Measurements from ENCODE around the gene GPR89B.
"Not testable (repeated sequence)": the region's sequence is repeated elsewhere in the genome, so short reads cannot be mapped to it uniquely, and the experiment has no call there.

GPR89B gene

DNA sequence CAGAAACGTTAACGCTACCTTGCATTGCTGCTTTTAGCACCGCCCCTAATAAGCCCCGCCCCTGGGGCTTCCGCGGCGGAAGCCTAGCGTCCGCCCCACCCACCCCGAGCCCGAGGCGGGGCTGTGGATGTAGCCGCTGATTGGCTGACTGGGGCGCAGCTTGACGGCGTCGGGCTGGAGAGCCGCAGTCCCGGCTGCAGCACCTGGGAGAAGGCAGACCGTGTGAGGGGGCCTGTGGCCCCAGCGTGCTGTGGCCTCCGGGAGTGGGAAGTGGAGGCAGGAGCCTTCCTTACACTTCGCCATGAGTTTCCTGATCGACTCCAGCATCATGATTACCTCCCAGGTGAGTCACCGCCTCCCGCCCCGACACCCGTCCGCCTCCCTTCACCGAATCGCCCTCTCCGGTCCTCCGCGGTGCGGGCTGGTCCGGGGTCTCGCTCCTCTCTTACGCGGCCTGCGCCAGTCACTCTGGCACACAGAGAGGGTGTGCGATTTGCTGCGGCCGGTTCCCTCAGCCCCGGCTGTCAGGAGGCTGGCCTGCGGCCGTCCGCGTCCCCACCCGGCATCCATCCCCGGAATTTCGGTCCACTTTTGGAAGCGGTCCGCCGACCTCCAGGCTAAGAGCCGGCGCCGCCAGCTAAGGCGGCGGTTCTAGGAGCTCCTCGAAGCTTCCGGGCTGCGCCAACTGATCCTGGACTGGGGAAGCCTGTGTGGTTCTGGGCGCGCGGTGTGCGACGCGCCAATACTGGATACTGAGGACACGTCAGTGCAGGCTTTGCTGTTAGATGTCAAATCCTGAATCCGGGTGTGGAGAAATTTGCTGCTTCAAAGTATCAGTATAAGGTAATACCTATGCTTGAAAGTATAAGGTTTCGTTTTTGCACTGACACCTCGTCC is at the start of gene GPR89B:
TSS of gene GPR89B (plus strand) at position 185 of the 897 bp plus-strand sequence. CDS start at position 302, 117 bp downstream.
- POLR2A ChIA-PET (ENCODE audit: low non-redundant PET); CTCF ChIA-PET: not testable (repeated sequence)
- peak within 1 kb of the TSS; percentile 81 for H3K27ac ChIP-seq
- DNase-seq (ENCODE audit: low spot score) = peak; percentile 82

DNA sequence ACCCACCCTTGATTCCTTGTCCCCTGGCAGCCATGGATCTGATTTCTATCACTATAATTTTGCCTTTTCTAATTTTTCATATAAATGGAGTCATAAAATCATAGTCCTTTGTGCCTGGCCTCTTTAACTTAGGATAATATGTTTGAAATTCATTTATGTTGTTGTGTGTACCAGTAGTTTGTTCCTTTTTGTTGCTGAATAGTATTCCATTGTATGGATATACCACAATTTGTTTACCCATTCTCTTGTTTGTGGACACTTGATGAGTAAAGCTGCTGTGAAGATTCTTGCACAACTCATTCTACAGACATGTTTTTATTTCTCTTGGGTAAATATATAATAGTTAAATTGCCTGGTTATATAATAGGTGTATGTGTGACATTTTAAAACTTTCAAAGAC is 48.3 kb upstream of the GPR89B start:
- TF ChIP-seq, protein P1, sequence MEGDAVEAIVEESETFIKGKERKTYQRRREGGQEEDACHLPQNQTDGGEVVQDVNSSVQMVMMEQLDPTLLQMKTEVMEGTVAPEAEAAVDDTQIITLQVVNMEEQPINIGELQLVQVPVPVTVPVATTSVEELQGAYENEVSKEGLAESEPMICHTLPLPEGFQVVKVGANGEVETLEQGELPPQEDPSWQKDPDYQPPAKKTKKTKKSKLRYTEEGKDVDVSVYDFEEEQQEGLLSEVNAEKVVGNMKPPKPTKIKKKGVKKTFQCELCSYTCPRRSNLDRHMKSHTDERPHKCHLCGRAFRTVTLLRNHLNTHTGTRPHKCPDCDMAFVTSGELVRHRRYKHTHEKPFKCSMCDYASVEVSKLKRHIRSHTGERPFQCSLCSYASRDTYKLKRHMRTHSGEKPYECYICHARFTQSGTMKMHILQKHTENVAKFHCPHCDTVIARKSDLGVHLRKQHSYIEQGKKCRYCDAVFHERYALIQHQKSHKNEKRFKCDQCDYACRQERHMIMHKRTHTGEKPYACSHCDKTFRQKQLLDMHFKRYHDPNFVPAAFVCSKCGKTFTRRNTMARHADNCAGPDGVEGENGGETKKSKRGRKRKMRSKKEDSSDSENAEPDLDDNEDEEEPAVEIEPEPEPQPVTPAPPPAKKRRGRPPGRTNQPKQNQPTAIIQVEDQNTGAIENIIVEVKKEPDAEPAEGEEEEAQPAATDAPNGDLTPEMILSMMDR (conservative IDR thresholded peaks at IDR 0.05; ENCODE audit: low read depth) = no peak
- ChIA-PET POLR2A (ENCODE audit: low non-redundant PET) (no interaction called here), CTCF (no interaction called here)
- no peak overlapping the region for H3K27ac ChIP-seq
- DNase-seq (ENCODE audit: low spot score) = no peak

DNA sequence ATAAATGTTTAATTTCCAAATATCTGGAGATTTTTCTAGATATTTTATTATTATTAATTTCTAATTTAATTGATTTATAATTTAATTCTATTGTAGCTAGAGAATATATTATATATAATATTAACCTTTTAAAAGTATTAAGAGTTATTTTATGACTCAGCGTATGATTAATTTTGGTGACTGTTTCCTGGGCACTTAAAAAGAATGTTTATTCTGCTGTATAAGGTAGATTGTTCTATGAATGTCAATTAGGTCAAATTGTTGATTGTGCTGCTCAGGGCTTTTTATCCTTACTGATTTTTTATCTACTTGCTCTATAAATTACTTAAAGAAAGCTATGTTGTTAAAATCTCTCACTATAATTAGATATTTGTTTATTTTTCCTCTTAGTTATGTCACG is 45.7 kb upstream of the GPR89B start:
- no peak for DNase-seq (ENCODE audit: low spot score)
- H3K27ac ChIP-seq = no peak overlapping the region
- ChIA-PET CTCF (interaction anchor here (1.1 kb wide), 1 partner anchor 10 kb away, joined by 5 read pairs; no protein-coding TSS in a partner anchor), POLR2A (ENCODE audit: low non-redundant PET) (no interaction called here)
- TF ChIP-seq, protein P1 (conservative IDR thresholded peaks at IDR 0.05; ENCODE audit: low read depth) = no peak

DNA sequence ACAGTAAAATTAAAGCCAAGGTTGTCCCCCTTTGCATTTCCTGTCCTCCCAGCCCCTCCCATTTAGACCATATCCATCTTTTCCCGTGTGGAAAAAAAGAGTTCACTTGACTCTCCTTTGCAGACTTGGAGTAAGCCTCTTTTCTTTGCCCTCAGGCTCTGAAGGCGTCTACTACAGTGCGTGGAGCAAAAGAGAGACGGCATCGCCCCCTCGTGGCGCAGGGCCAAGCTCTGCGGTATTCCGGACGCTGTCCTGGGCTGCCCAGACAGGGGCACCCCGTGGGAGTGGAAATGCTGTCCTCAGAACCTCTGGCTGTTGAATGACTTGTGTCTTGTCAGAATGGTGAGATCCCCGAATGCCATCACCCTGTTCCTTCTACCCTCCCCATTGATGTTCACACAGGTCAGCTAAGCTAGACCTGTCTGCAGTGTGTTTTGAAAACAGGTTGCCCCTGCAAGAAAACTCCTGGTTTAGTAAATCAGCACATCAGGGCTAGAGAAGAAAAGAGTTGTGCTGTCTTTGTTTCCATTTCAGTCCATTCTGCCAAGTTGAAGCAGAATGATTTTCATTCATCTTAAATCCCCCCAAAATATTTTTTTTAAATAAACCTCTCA is 37.9 kb upstream of the GPR89B start:
- ChIA-PET POLR2A (ENCODE audit: low non-redundant PET) (no interaction called here), CTCF (interaction anchor here (0.6 to 2.7 kb wide), 8 partner anchors 166 to 397 kb away, joined by 3 to 19 read pairs (median 4); partner anchors contain the start of gene ACP6)
- peak; percentile 64 for DNase-seq (ENCODE audit: low spot score)
- TF ChIP-seq, protein P1 (conservative IDR thresholded peaks at IDR 0.05; ENCODE audit: low read depth) = peak; percentile 50
- no peak overlapping the region for H3K27ac ChIP-seq

DNA sequence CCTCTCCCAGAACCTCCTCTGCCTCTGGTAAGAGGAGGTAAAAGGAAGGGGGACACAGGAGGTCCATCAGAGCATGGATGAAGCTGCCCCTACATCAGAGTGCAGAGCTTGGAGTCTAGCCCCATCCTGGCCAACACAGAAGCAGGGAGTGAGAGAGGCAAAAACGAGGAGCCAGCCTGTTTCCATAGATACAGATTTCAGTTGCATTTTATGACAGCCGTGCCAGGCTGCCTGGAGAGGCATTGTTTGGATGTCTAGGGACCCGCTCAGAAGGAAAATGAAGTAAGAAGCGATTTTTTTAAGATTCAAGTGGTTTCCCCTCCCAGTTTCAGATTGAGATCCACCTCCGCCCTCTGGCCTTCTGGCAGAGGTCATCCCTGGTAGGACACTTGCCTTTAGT is 37.1 kb upstream of the GPR89B start:
- no peak for DNase-seq (ENCODE audit: low spot score)
- ChIA-PET CTCF (interaction anchor here (0.6 kb wide), 1 partner anchor 353 kb away, joined by 7 read pairs; no protein-coding TSS in a partner anchor), POLR2A (ENCODE audit: low non-redundant PET) (no interaction called here)
- no peak overlapping the region for H3K27ac ChIP-seq
- TF ChIP-seq, protein P1 (conservative IDR thresholded peaks at IDR 0.05; ENCODE audit: low read depth) = no peak

DNA sequence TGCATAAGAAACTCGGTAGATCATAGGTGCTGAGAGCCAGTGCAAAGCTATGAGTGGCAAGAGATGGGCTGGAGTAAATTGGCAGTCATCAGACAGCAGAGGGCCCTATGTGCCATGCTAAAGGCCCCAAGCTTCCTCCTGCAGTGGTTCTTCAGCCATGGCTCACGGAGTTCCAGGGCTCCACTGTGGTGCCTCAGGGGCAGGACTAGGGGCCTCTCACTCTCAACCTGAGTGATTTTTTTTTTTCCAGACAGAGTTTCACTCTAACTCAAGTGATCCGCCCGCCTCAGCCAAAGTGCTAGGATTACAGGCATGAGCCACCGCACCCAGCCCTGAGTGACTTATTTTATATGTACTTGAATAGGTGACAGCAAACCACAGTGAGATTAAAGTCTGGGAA is 36.0 kb upstream of the GPR89B start:
- ChIA-PET POLR2A (ENCODE audit: low non-redundant PET) (interaction anchor here (0.6 kb wide), 1 partner anchor 1505 kb away, joined by 8 read pairs; no protein-coding TSS in a partner anchor), CTCF (interaction anchor here (0.5 to 2.0 kb wide), 34 partner anchors 8 to 618 kb away, joined by 3 to 17 read pairs (median 4); partner anchors contain the start of gene ACP6)
- TF ChIP-seq, protein P1 (conservative IDR thresholded peaks at IDR 0.05; ENCODE audit: low read depth) = no peak
- no peak overlapping the region for H3K27ac ChIP-seq
- DNase-seq (ENCODE audit: low spot score) = no peak

Data from RWPE1 (cell line).